Fibroblast of lung (primary cell): ENCODE results near the gene CAMSAP2.

Experiments used
- CTCF ChIP-seq, 2 donors: IDR thresholded peaks in 1 of 2; conservative IDR thresholded peaks in 1 of 2; 1 replicate in 1 of 2; 2 replicates in 1 of 2; pipeline ENCODE4 v1.5.1; 2011 to 2012; ENCODE audit warnings: low read length in 2 of 2, control low read depth in 1 of 2, inconsistent platforms in 1 of 2, low read depth in 1 of 2, mild to moderate bottlenecking in 1 of 2
- EZH2 ChIP-seq: IDR thresholded peaks from 2 replicates; pipeline ENCODE4 v1.5.1; 2012; ENCODE audit warnings: low read length, control low read depth, mild to moderate bottlenecking; ENCODE audit errors: missing control alignments

DNA sequence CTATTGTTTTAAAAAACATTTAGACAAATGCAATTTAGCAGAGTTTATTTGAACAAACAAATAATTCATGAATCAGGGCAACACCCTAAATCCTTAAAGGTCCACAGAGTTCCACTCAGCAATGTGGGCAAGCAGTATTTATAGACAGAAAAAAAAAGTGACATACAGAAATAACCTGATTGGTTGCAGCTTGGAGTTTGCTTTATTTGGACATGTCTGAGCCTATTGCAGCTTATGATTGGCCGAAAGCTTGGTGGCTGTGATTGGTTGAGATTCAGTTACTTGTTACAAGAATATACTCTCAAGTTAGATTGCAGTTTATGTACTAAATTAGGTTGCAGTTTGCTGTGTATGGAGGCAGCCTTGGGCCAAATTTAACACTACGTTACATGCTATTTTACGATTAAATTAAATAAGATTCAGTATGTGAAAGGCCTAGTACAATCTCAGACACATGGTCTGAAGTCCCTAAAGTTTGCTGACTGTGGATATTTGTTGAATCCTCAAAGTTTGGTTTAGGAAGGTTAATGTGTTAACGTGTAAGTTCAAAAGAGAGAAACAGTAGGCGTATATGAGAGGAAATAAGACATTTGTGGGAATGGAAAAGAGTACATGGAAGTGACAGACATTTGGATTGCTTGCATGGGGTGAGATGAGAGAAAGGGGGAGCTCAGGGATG, 6.9 kb upstream of the CAMSAP2 start:
- no peak for TF ChIP-seq CTCF (conservative IDR thresholded peaks at IDR 0.05 in 1 of 2, IDR thresholded peaks at IDR 0.05 in 1 of 2; ENCODE audit: low read depth in 1 of 2, low read length in 2 of 2)
- no peak for TF ChIP-seq EZH2
